Mesenchymal stem cell (in vitro differentiated cells and primary cell): ENCODE data around the gene PSMG3.

Source experiments
- DNase-seq: peaks from one replicate; pipeline ENCODE4 v3.0.0-alpha.2; 2013
- H2AFZ ChIP-seq: one replicate; pipeline ENCODE4 v1.6.1; 2013; ENCODE audit warnings: low read depth, mild to moderate bottlenecking, control low read depth, inconsistent platforms, low read length, moderate library complexity
- H2AK5ac ChIP-seq: 2 replicates; pipeline ENCODE4 v1.6.1; 2013; ENCODE audit warnings: low read length, moderate library complexity, mild to moderate bottlenecking, inconsistent platforms; ENCODE audit not compliant: severe bottlenecking
- H2BK120ac ChIP-seq: one replicate; pipeline ENCODE4 v1.6.1; 2013; ENCODE audit warnings: low read depth, mild to moderate bottlenecking, inconsistent platforms, low read length, moderate library complexity
- H2BK12ac ChIP-seq, 2 experiments: one replicate each; pipeline ENCODE4 v1.6.1; 2013; ENCODE audit warnings: inconsistent platforms in 2 of 2, low read length in 2 of 2, mild to moderate bottlenecking in 2 of 2, moderate library complexity in 2 of 2, control low read depth in 1 of 2
- H2BK15ac ChIP-seq: one replicate; pipeline ENCODE4 v1.6.1; 2013; ENCODE audit warnings: mild to moderate bottlenecking, low read depth, inconsistent platforms; ENCODE audit not compliant: poor library complexity, severe bottlenecking
- H2BK5ac ChIP-seq: 2 replicates; pipeline ENCODE4 v1.6.1; 2013; ENCODE audit warnings: low read depth, mild to moderate bottlenecking, low read length, control low read depth, inconsistent platforms; ENCODE audit not compliant: poor library complexity, severe bottlenecking
- H3K14ac ChIP-seq, 2 experiments: one replicate each; pipeline ENCODE4 v1.6.1; 2013; ENCODE audit warnings: inconsistent platforms in 2 of 2, low read length in 2 of 2, control low read depth in 1 of 2, mild to moderate bottlenecking in 1 of 2, moderate library complexity in 1 of 2
- H3K18ac ChIP-seq, 2 experiments: one replicate each; pipeline ENCODE4 v1.6.1; 2013; ENCODE audit warnings: inconsistent platforms in 2 of 2, low read length in 2 of 2, control low read depth in 1 of 2, low read depth in 1 of 2, mild to moderate bottlenecking in 1 of 2
- H3K23ac ChIP-seq, 2 experiments: one replicate each; pipeline ENCODE4 v1.6.1; 2013; ENCODE audit warnings: inconsistent platforms in 2 of 2, low read length in 2 of 2, mild to moderate bottlenecking in 2 of 2, moderate library complexity in 2 of 2, control low read depth in 1 of 2
- H3K27ac ChIP-seq: 2 replicates; pipeline ENCODE4 v1.5.1; 2013; ENCODE audit warnings: mild to moderate bottlenecking, moderate library complexity, low read length, control low read depth, inconsistent platforms; ENCODE audit not compliant: poor library complexity, severe bottlenecking
- H3K27me3 ChIP-seq, 2 experiments: 2 replicates each; pipeline versions ENCODE4 v1.6.1 to v1.7.0; 2013; ENCODE audit warnings: low read length in 2 of 2, mild to moderate bottlenecking in 2 of 2, moderate library complexity in 2 of 2, control low read depth in 1 of 2, inconsistent platforms in 1 of 2; ENCODE audit not compliant: control insufficient read depth in 1 of 2, insufficient read depth in 1 of 2
- H3K36me3 ChIP-seq, 2 experiments: 2 replicates each; pipeline versions ENCODE4 v1.6.1 to v1.7.0; 2013; ENCODE audit warnings: low read length in 2 of 2, control low read depth in 1 of 2, inconsistent platforms in 1 of 2, low read depth in 1 of 2, mild to moderate bottlenecking in 1 of 2; ENCODE audit not compliant: insufficient read depth in 2 of 2, control insufficient read depth in 1 of 2
- H3K4ac ChIP-seq, 2 experiments: one replicate each; pipeline ENCODE4 v1.6.1; 2013; ENCODE audit warnings: inconsistent platforms in 2 of 2, low read length in 2 of 2, mild to moderate bottlenecking in 2 of 2, moderate library complexity in 2 of 2, control low read depth in 1 of 2, low read depth in 1 of 2
- H3K4me1 ChIP-seq: 2 replicates; pipeline ENCODE4 v1.6.1; 2013; ENCODE audit warnings: low read depth, low read length, control low read depth; ENCODE audit not compliant: control insufficient read depth, insufficient read depth
- H3K4me2 ChIP-seq: 2 replicates; pipeline ENCODE4 v1.6.1; 2013; ENCODE audit warnings: low read length, mild to moderate bottlenecking, inconsistent platforms; ENCODE audit not compliant: poor library complexity, severe bottlenecking
- H3K4me3 ChIP-seq, 2 experiments: 2 replicates each; pipeline versions ENCODE4 v1.5.1 to v1.7.0; 2013; ENCODE audit warnings: low read length in 2 of 2, mild to moderate bottlenecking in 2 of 2, control low read depth in 1 of 2, low read depth in 1 of 2; ENCODE audit not compliant: insufficient read depth in 1 of 2
- H3K79me1 ChIP-seq: replicated peaks from 2 replicates; pipeline ENCODE4 v1.6.1; 2013; ENCODE audit warnings: mild to moderate bottlenecking, control low read depth, low read length, inconsistent platforms; ENCODE audit not compliant: poor library complexity, severe bottlenecking
- H3K9ac ChIP-seq: 2 replicates; pipeline ENCODE4 v1.7.0; 2013; ENCODE audit warnings: mild to moderate bottlenecking, low read length, moderate library complexity
- H3K9me3 ChIP-seq: 2 replicates; pipeline ENCODE4 v1.7.0; 2013; ENCODE audit warnings: mild to moderate bottlenecking, low read length; ENCODE audit not compliant: control insufficient read depth
- H4K8ac ChIP-seq: one replicate; pipeline ENCODE4 v1.6.1; 2013; ENCODE audit warnings: inconsistent platforms, mild to moderate bottlenecking, low read length, moderate library complexity
- H4K91ac ChIP-seq: one replicate; pipeline ENCODE4 v1.6.1; 2013; ENCODE audit warnings: mild to moderate bottlenecking, low read length, inconsistent platforms
- WGBS: methylation state at CpG from one replicate; pipeline ENCODE4 v1.1.7; 2013; ENCODE audit warnings: mixed read lengths; 5-methylcytosine and 5-hydroxymethylcytosine counted together

Gene PSMG3

GRCh38 chr7:1531979-1532455 lies 37.8 kb downstream of the PSMG3 start:
- WGBS = 72% methylated on average over 10 of the region's 10 CpGs

GRCh38 chr7:1531263-1531978 lies 38.4 kb downstream of the PSMG3 start:
- H3K14ac ChIP-seq = peak overlapping the region in 1 of 2 experiments; percentile 95
- 10% methylated on average over 47 of the region's 55 CpGs for WGBS

More at GRCh38 chr7:1531979-1532455, 37.8 kb downstream of the PSMG3 start:
- no peaks in the 10 kb centered on the region for H3K27me3 ChIP-seq
- H2AK5ac ChIP-seq = peak overlapping the region; percentile 30
- no peak overlapping the region for H4K91ac ChIP-seq
- peaks cover 62% of the 10 kb centered on the region for H3K4me1 ChIP-seq
- H4K8ac ChIP-seq = no peak overlapping the region
- no peak overlapping the region for H2BK12ac ChIP-seq
- peak overlapping the region; percentile 88 for H3K9ac ChIP-seq
- peaks cover 2% of the 10 kb centered on the region for H3K79me1 ChIP-seq
- H3K4me3 ChIP-seq = peak overlapping the region in 1 of 2 experiments; percentile 86
- H2BK15ac ChIP-seq = no peak overlapping the region
- H3K4ac ChIP-seq = no peak overlapping the region
- H2BK5ac ChIP-seq = no peak overlapping the region
- H3K27ac ChIP-seq = peak overlapping the region; percentile 90
- H3K36me3 ChIP-seq = peaks cover 0 to 3% of the 10 kb centered on the region in 2 experiments
- H2AFZ ChIP-seq = no peak overlapping the region
- no peak overlapping the region for H3K14ac ChIP-seq
- H3K4me2 ChIP-seq = peak overlapping the region; percentile 97
- H3K18ac ChIP-seq = peak overlapping the region in 1 of 2 experiments; percentile 21
- H3K23ac ChIP-seq = no peak overlapping the region
- no peak for DNase-seq
- peak overlapping the region; percentile 21 for H2BK120ac ChIP-seq
- H3K9me3 ChIP-seq = no peaks in the 10 kb centered on the region

GRCh38 chr7:1530946-1531262 lies 38.9 kb downstream of the PSMG3 start:
- Histone ChIP-seq H2AK5ac (no peak overlapping the region), H2BK12ac (no peak overlapping the region), H3K23ac (no peak overlapping the region), H3K9me3 (no peaks in the 10 kb centered on the region), H3K79me1 (peaks cover 2% of the 10 kb centered on the region), H2BK120ac (no peak overlapping the region), H4K8ac (no peak overlapping the region), H3K4ac (no peak overlapping the region), H3K36me3 (no peaks in the 10 kb centered on the region), H3K14ac (no peak overlapping the region), H3K4me3 (peak overlapping the region; percentile 74 to 86), H4K91ac (no peak overlapping the region), H2AFZ (no peak overlapping the region), H3K27ac (no peak overlapping the region), H3K4me2 (peak overlapping the region; percentile 97), H3K9ac (peak overlapping the region; percentile 88), H3K27me3 (peaks cover 0 to 3% of the 10 kb centered on the region in 2 experiments), H3K4me1 (peaks cover 52% of the 10 kb centered on the region), H2BK5ac (no peak overlapping the region), H3K18ac (peak overlapping the region in 1 of 2 experiments; percentile 16), H2BK15ac (no peak overlapping the region)
- WGBS = 0% methylated on average over 15 of the region's 45 CpGs
- DNase-seq = no peak

More at GRCh38 chr7:1531263-1531978, 38.4 kb downstream of the PSMG3 start:
- Histone ChIP-seq H3K4ac (peak overlapping the region in 1 of 2 experiments; percentile 42), H3K23ac (peak overlapping the region in 1 of 2 experiments; percentile 2), H2BK12ac (peak overlapping the region in 1 of 2 experiments; percentile 82), H3K27ac (peak overlapping the region; percentile 1), H3K36me3 (peaks cover 0 to 3% of the 10 kb centered on the region in 2 experiments), H3K27me3 (peaks cover 0 to 3% of the 10 kb centered on the region in 2 experiments), H2AFZ (no peak overlapping the region), H4K91ac (peak overlapping the region; percentile 57), H2AK5ac (no peak overlapping the region), H4K8ac (peak overlapping the region; percentile 7), H2BK120ac (peak overlapping the region; percentile 61), H2BK5ac (no peak overlapping the region), H3K9ac (peak overlapping the region; percentile 88), H3K4me2 (peak overlapping the region; percentile 97), H3K4me3 (peak overlapping the region; percentile 74 to 86), H2BK15ac (no peak overlapping the region), H3K18ac (peak overlapping the region in 1 of 2 experiments; percentile 44), H3K79me1 (peaks cover 2% of the 10 kb centered on the region), H3K9me3 (no peaks in the 10 kb centered on the region), H3K4me1 (peaks cover 57% of the 10 kb centered on the region)
- DNase-seq = peak; percentile 72

GRCh38 chr7:1529383-1530116 lies 40.3 kb downstream of the PSMG3 start:
- peaks cover 0 to 3% of the 10 kb centered on the region in 2 experiments for H3K27me3 ChIP-seq
- H3K18ac ChIP-seq = peak overlapping the region in 1 of 2 experiments; percentile 65
- peak overlapping the region; percentile 5 for H4K8ac ChIP-seq
- peak overlapping the region; percentile 43 for H2AK5ac ChIP-seq
- no peak overlapping the region for H3K4me3 ChIP-seq
- H3K27ac ChIP-seq = no peak overlapping the region
- H4K91ac ChIP-seq = no peak overlapping the region
- H2BK12ac ChIP-seq = peak overlapping the region in 1 of 2 experiments; percentile 80
- no peak overlapping the region for H3K23ac ChIP-seq
- WGBS = 81% methylated on average over 21 of the region's 21 CpGs
- H2BK5ac ChIP-seq = no peak overlapping the region
- no peaks in the 10 kb centered on the region for H3K36me3 ChIP-seq
- no peak overlapping the region for H3K14ac ChIP-seq
- H3K4me1 ChIP-seq = peaks cover 41% of the 10 kb centered on the region
- H3K9me3 ChIP-seq = no peaks in the 10 kb centered on the region
- H2AFZ ChIP-seq = no peak overlapping the region
- H3K9ac ChIP-seq = no peak overlapping the region
- H2BK120ac ChIP-seq = no peak overlapping the region
- H3K4ac ChIP-seq = no peak overlapping the region
- no peak overlapping the region for H2BK15ac ChIP-seq
- DNase-seq = no peak
- no peaks in the 10 kb centered on the region for H3K79me1 ChIP-seq
- H3K4me2 ChIP-seq = no peak overlapping the region
